Activated CD4-positive, CD25-positive, alpha-beta regulatory T cell treated with anti-CD3 and anti-CD28 coated beads, Interleukin-2, amount 50 U/mL, for 72 hours (primary cell): Measurements from ENCODE around the gene CCBE1.

Source experiments
- DNase-seq: peaks from one replicate; pipeline ENCODE4 v3.0.0; 2021

CCBE1 gene

DNA sequence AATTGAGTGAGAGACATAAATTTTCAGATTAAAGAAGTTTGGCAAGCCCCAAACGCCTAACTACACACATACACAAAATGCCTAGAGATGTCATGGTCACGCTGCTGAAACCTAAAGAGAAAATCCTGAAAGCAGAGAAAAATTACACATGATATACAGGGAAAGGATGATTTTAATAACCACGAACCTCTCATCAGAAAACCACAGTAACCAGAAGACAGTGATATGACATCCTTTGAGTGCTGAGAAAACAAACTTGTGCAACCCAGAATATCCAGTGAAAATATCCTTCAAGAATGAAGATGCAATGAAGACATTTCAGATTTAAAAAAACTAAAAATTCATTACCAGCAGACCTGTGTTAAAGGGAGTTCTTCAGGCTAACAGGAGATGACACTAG lies 215.8 kb downstream of the CCBE1 start:
- no peak for DNase-seq

DNA sequence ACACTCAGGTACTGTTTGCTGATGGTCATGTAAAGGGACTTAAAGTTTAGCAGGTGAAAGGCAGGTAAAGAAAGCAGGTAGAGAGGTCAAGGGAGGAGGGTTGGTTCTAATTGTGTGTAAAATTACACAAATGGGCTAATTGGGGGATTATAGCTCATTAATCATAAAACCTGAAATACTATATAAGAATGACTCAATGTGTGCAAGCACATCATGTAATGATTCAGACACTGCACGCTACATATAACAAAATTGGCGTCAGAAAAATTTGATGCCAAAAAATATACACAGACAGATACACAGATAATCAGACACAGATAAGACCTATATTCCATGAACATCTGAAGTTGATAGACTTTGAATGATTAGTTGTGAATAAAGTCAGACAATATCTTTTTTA lies 217.4 kb downstream of the CCBE1 start:
- no peak for DNase-seq

DNA sequence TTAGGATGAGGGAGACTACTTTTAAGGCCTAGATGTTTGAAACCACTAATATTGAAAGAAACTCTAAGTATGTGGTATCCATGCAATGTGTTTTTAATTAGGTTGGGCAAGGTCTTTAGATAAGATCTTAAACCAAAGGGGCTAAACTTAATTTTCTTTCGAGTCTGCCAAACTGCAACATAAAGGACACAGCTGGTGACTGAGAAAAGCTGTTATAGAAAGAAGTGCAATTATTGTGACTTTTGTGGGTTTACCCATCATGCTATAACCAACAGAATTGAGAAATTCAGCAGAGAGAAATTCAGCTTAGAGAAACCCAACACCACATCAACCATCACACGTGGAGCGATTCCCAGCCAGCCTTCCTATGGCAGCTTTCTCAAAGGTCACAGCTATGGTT lies 218.6 kb downstream of the CCBE1 start:
- DNase-seq = no peak

DNA sequence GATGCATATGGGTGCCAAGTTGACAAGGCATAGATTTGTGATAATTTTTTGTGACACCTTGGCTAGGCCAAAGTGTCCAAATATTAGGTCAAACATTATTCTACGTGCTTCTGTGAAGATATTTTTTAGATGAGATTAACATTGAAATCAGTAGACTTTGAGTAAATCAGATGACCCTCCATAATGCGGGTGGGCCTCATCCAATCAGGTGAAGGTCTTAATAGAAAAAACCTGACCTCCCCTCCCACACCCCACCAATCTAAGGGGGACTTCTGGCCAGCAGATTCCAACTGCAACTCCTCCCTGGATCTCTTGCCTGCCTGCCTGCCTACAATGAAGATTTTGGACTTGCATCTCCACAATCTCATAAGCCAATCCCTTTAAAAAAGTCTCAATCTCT lies 219.4 kb downstream of the CCBE1 start:
- no peak for DNase-seq

DNA sequence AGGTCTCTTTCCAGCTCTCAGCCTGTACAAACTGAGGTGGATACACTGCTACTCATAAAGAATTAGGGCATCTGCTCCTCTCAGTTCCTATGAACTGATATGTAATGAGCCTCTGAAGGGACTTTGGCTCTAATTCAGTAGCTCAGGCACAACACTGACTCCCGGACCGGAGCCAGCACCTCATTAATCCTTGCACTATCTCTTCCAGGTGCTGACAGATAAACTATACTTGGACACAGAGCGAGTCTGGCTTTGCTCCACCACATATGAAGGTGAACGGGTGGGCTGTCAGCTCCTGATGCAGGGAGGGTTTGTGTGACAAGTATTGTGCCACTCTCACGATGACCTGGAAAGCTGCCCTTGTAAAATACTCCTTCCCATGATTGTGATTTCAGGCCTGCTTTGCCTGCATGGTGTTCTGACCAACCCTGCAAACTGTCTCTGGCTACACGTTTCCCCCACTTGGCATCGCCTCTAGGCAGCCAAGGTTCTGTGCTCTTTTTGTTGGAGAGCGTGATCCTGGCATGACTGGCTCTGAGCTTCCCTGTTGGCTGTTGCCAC lies 226.6 kb downstream of the CCBE1 start:
- DNase-seq = no peak

DNA sequence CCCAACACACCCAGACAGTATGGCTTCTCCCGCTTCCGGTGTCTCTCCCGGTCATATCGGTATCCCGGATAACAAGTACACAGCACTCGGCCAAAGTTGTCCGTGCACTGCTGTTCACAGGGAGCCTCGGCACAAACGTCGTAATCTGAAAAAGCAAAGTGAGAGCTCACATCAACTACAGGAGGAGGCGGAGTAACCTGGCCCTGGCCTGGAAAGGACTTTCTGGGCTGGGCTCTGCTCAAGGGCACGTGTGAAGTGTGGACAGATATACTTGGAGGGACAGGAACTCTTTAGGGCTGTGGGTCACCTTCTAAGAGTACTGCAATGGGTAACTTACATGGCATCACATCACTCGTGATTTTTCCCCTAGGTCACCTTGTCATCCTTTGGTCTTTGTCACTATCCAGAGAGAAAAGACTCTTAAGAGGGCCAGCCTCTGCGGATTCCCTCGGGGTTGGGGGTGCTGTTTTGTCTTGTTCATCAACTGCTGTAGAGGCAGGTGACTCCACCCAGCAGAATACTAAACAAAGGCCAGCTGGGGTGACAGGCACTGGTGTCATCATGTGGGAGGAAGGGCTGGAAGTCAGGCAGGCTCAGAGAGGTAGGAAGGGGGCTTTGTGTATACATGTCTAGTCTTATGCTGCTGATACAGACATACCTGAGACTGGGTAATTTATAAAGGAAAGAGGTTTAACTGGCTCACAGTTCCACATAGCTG lies 227.6 kb downstream of the CCBE1 start:
- no peak for DNase-seq

DNA sequence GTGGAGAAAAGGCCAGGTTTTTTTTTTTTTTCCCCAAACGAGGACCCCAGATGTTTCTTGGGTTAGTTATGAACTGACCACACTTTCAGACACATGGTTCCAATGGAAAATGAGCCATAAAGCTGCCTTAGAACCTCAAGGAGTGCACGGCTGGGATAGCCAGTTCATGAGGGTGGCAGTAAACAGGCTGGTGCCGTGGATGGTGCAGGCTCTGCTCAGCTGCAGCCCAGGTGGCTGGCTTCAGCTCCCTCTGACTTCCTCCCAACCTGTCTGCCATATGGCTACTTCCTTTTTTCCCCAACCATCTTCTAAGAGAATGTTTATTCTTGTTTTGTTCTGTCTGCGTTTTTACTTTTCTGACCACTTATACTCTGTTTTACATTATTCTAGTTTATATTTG lies 228.4 kb downstream of the CCBE1 start:
- no peak for DNase-seq

DNA sequence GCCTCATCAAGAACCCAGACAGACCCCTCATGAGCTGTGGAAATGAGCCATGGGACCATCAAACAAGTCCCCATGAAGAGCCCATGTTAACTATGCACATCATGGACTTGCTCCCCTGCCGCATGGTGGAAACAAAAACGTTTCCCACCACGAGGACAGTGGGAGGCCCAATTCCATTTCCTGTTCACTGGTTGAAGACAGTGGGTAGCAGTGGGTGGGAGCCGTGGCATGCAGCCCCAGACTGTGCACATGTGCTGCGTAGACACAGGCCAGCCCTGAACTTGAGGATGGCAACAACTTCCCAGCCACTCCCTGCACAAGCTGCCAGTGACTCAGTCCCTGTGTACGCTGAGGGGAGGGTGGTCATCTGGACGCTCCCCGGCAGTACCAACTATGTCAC lies 229.7 kb downstream of the CCBE1 start:
- DNase-seq = no peak

DNA sequence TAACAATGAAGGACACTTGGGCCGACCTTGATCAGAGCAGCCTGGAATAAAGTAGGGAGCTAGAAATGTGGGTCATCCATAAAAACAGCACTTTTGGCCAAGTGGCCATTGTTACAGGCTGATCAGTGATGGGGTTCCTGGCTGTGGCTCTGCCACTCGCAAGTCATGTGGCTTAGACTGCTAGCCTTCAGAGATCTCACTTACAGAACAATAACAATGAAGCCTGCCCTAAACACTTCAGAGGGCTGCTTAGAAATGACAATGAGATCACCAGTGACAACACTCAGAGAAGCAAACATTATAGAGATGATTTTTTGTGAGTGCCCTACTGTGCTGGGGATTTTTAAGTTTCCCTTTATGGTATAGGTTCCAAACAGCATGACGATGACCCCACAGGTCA lies 230.2 kb downstream of the CCBE1 start:
- no peak for DNase-seq

DNA sequence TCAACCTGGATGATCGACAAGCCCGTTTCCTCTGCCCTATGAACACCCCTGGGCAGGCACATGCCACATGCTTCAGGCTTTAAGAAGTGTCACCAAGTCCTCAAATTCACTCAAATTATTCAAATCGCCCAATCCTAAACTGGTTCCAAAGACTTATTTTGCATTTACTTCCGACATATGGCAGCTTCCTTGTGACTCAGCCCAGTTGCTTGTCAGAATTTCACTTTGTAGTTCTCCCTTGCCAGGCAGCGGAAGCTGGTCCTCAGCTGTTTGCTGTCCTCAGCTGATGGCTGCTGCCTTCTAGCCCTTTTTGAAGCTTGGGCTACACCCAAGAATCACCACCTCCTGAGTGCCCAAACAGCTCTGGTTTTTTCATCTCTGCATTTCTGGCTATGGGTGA lies 232.7 kb downstream of the CCBE1 start:
- DNase-seq = no peak

DNA sequence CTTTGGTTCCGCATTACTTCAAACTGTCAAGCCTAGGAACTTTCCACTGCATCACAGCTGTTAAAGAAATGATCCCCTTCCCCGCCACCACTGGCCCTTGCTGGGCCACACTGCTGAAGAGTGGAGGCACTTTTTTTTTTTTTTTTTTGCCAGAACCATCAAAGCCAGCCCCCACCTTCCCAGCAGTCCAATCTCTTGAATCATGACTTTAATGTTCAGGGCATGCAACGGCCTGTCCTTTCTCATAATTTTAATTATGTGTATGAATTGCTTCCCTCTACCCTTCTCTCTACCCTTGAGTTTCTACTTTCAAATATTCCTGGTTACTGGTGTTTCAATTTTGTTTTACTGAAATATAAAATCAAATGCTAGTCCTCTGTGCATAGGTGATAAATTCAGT lies 236.1 kb downstream of the CCBE1 start:
- DNase-seq = no peak

DNA sequence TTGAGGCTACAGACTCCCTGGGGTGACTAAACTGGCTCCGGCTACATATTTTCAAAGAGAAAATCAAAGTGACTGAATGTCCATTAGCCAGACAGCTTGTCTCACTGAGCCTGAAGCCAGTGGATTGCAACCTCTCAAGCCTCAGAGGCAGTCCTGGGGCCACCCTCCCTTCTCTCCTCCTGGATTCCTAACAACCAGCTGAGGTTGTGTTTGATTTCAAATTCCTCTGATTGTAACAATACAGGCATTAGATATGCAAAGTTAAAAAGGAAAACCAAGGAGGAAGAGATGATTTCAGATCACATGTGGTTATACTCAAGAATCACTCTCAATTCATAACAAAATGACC lies 237.2 kb downstream of the CCBE1 start:
- no peak for DNase-seq

DNA sequence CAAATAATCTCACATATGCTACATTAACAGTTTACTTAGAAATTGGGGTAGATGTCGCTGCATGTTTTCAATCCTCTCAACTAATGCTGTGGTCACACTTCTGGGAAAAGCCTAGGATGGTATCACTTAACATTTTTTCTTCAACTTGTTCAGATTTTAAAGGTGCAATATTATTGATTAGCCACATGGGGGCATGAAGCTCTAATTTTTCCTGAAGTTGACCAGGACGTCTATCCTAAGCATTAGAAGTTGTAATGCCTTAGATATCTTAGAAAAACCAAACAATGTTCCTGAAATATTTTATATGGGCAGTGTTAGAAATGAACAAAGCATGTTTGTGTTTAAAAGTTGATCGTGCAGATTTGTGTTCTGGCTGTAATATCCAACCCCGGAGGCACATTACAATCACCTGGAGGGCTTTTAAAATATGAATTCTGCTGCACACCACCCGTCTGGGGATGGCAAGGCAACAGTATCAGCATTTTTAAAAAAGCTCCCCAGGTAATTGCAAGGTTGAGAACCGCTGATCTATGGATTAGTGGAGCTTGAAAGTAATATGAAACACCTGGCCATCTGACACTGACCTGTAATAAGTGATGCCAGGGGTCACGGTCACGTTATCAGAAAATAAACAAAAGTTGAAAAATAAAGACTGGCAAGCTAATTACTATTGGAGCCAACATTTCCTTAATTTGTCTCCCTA lies 237.7 kb downstream of the CCBE1 start:
- no peak for DNase-seq

DNA sequence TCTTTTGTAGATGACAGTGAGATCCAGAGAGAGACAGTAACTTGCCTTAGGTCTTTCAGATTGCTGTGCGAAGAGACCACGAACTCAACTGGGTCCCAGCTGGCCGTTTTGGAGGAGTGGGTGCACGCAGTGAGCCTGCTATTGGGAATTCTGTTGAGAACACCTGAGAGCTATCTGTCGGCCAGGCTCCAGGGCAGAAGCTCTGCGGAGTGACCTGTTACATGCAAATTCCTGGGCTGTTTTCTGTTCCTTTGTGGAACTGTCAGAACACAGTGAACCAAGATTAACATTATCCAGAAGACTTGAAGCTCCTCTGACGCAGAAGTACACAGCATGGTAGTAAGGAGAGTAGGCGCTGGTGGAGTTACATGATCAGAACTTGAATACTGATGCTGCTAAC lies 238.6 kb downstream of the CCBE1 start:
- DNase-seq = no peak

DNA sequence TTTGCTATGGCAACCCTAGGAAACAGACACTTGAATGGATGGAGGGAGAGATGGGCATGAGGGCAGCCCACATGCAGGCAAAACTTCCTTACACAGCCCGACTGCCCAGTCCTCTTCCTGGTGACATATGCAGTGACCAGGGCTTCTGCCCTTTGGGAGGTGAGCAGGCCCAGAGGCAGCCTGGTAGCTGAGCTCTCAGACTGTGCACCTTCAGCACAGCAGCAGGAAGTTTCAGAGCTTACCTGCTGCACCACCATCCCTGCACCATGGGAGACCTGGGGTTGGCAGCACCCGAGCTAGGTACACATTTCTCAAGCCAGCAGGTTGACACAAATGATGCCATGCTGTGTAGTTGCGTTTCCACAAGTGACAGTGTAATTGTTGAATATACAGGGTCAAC lies 240.6 kb downstream of the CCBE1 start:
- no peak for DNase-seq

DNA sequence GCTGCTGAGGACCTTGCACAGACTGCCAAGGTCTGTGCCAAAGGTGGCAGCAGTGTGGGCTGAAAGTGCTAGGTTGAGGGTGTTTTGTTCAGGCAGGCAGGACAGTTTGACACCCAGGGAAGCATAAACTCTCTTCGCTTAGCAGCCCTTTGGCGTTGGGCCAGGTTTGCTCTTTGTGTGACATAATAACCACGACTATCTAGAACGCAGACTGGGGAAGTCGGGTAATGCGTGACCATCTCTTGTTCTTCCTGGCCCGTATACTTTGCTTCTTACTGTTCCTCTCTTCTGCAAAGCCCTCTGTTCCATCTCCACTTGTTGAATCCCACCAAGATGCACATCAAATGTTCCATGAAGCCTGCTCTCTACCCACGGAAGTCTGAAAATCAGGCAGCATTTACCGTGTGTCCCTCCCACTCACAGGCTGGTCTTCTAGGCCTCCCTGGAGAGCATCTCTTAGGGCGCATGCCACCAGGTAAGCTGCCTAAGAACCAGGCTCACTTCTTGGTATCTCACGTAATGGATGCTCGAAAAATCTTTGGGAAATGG lies 241.4 kb downstream of the CCBE1 start:
- no peak for DNase-seq

DNA sequence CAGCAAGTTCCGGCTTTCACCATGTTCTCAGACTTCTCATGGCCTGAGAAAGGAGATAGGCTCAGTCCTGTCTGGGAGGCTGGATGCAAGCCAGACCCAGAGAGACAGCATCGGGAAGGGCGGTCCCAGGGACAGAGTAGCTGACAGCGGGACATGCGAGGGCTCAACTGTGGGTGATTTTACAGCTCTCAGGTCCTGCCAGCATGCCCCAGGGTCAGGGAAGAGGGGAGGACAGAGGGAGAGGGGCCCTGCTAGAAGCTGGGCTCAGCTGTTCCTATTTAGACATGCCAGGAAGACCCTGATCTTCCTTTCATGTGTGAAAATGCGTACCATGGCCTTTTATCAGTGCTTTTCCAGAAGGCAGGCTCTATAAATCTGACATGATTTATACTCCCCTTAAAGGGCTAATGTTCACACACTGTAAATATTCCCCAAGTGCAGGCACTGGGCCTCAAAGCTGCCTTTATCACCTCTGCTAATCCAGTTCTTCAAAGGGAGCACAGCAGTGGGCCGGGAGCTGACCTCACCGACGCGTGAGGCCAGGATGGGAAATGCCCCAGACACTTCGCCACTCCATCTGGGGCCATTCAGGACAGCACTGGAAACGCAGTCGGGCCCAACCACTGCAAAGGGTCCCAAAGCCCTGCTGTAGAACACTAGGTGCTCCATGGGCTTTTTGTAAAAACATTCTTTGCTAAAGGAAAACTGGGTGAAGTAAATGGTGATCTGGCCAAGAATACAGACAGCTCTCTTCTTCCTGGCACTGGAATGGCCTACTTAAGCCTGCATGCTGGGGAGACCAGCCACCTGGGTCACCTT lies 242.1 kb downstream of the CCBE1 start:
- no peak for DNase-seq

DNA sequence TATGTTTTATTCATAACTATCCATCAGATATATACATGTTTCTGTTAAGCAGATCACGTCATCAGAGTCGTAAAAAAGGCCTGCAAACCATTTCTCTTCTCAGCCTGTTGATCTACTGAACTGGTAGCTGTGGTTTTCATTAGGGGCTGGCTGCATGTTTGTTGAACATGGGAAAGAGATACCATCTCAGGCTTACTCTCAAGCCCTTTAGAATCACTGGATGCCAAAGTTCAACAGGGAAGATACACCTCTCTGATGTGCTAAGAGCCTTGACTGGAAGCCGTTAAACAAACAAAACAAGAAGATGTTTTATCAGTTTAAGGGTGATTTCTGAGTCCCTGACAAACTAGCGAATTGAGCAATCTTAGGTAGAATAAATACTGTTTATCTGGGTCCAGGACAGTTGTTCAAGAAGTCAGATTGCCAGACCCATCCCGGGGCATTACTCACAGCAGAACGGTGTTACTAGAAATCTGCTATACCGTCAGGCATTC lies 243.7 kb downstream of the CCBE1 start:
- no peak for DNase-seq

DNA sequence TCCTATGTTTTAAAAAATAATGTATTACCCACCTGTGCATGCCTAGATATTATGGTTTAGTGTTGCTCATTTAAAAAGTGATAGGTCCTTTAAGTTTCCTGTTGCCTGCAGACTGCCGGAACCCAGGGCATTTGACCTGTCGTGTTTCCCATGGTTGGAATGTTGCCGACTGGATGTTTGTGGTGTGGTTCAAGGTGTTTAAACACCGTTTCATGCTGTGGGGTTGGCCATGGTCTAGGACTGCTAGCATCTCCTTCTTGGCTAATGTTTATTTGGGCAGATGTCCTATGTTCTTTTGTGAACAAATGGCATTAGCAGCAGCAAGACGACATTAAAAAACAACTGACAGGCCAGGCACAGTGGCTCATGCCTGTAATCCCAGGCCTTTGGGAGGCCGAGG lies 245.3 kb downstream of the CCBE1 start:
- DNase-seq = no peak

DNA sequence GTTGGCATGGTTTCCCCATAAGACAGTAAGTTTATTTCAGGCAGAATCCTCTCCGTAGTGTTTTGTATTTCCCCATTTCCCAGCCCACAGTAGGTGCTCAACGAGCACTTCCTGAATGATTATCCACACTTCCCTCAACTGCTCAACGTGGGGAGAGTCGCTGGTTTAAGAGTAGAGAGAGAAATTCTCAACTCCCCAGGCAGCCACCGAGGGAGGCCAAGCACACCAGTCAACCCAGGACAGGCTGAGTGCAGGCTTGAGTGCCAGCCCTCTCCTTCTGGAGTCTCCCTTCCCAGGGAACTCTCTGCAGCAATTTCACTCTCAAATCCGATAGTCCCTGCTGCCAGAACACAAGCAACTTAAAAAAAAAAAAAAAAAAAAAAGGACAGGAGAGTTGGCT lies 246.2 kb downstream of the CCBE1 start:
- DNase-seq = no peak

DNA sequence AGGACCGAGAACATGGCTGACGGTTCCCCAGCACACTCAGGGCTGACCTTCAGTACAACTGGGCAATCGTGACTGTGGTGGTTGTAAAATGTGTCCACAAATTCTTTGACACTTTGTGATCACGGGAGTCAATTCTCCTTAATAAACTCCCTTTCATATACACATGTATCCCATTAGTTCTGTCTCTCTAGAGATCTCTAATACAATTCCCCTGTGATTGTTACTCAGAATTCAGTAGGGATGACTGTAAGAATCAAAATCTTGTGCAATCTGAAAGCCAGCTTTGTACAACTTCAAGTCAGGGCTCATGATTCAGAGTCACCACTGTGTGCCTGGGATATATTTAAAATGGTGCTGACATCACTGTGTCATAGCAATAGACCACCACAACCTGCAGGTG lies 248.7 kb downstream of the CCBE1 start:
- no peak for DNase-seq

DNA sequence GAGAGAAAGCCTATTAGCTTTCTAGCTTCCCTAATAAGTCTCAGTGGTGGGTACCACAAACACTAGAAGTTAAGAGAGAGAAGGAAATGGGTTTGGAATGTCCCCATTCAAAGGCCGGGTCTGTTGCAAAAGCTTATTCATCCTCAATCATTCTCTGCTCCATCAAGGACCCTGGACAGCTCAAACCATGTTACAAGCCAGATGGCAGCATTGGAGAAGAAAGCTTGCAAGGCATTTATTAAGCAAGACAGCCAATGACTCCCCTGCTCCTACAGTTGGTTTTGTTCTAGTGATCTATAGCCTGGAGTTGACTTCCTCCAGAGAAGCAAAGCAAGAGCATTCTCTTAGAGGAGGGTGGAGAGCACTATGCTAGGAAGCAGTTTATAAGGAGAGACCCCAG lies 251.2 kb downstream of the CCBE1 start:
- DNase-seq = no peak

DNA sequence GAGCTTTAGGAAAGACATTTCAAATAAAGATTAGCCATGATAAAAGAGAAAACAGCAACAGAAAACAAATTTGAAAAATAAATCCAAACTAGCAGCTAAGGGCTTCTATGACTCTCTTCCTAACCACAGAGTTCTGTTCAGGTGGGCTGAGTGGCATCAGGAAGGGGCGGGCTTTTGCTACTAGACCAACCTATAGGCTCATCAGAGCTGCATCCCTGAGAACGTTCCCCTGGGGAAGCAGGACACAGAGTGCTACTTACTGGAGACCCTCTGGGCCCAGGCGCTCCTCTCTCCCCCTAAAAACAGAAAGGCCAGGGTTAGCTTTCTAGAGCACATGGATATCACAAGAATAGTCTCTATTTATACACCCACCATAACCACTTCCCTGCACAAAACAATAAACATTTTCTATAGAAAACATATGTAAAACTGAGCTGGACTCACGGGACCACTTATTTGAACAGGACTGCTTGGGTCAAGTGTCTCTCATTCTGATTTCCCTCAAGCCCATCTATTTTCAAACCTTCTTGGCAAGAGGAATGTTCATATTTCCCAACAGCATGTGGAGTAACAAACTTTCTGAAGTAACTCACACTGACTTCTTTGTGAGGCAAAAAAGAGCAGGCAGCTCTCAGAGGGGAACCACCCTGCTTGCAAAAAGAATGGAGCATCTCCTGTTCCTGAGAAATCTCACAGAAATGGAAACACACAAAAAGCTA lies 259.2 kb downstream of the CCBE1 start:
- no peak for DNase-seq
